Activated gamma-delta T cell (primary cell): ENCODE results near the gene CACNA2D1.

Experiments used
- DNase-seq: peaks from one replicate; lab custom pipeline; 2025; lab: John Stamatoyannopoulos, UW

CACNA2D1 gene

GRCh38 chr7:82109288-82109687 is 334.3 kb downstream of the CACNA2D1 start:
- no peak for DNase-seq

DNA sequence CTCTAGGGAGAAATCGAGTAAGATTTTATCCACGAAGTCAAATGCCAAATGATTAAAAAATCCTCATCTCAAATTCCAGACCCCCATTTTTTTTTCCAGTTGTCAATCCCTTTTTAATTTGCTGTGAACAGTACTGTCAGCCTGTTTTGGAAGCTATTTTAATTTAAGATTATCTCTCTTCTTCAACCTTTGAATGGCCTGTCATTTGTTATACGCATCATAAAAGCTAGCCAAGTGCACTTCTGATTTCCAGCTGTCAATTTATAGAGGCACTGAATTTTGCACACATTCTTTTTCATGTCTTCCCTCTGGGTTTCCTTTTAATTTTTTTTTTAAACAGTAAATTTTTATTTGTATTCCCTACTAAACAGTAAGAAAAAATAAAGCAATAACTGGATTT is 337.4 kb downstream of the CACNA2D1 start:
- no peak for DNase-seq

DNA sequence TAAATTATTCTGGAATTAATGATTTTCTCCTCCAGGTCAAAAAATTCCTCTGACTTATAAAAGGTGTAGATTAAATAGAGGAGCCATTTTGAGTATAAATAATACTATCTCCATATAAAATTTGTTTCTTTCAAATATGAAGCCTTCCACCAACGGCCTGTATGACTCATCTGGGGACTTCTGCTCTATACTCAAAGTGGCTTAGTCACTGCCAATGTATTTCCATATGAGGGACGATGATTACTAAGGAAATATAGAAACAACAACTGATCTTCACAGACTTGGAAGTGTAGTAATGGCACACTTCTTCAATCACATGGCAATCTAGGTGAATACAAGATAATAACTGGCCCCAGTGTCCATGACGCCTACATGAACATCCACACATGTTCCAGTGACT is 338.1 kb downstream of the CACNA2D1 start:
- no peak for DNase-seq

- DNase-seq: no peak
Observed at GRCh38 chr7:82098414-82098813, 345.2 kb downstream of the CACNA2D1 start.

GRCh38 chr7:82091126-82091684 is 352.4 kb downstream of the CACNA2D1 start:
- no peak for DNase-seq

DNA sequence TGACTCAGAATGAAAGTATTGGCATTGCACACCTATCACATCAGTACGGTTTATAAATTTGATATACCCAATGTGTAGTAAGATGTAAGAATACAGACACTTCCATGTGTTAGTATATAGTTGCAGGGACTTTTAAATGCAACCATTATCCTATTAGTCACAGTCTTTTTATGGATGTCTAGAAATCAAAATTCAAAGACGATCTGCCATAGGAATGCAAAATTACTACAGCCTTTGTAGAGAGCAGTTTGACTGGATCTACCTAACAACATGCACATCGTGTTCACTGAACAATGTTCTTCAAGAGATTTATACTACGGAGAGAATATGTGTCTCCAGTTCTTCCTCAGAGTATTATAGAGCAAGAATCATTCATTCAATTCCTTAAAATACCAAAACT is 356.5 kb downstream of the CACNA2D1 start:
- no peak for DNase-seq

DNA sequence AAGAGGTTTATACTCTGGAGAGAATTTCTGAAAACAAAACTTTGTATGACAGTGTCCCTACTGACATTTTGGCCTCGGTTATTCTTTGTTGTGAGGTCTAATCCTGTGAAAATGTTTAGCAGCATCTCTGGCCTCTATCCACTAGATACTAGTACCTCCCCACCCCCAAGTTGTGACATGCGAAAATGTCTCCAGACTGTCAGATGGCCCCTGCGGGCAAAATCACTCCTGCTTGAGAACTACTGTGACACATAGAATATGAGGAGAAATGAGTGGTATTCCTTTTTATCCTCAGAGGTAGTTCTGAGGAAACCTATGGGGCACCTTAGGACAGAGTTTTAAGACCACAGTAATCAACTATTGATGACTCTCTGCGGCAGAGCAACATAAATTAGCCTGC is 358.5 kb downstream of the CACNA2D1 start:
- DNase-seq: no peak

DNA sequence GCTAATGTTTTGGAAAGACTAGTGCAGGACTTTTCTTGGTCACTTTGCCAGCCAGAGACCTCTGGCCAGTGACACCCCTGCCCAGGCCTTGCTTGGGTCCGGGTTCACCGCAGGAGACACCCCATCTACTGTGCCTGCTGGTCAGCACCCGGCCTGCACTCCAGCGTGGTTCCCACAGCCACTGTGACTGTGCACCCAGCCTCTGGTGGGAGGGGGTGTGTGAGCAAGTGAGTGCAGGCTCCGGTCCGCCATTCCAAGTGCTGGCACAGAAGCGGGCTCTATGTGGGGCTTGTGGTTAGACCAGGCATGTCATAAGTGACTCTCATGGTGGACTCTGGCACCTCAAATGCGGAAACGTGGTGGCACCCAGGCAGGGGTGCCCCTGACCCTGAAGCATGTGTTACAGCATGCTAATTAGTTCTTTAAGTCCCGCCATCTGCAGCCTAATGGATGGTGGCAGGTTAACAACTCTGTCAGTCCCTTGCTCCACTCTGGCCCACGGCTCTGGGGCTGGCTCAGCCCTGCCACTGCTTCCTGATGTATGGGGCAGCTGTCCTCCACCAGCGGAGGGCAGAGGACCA is 361.8 kb downstream of the CACNA2D1 start:
- no peak for DNase-seq

- no peak for DNase-seq
Observed at GRCh38 chr7:82080254-82080927, 363.2 kb downstream of the CACNA2D1 start.

DNA sequence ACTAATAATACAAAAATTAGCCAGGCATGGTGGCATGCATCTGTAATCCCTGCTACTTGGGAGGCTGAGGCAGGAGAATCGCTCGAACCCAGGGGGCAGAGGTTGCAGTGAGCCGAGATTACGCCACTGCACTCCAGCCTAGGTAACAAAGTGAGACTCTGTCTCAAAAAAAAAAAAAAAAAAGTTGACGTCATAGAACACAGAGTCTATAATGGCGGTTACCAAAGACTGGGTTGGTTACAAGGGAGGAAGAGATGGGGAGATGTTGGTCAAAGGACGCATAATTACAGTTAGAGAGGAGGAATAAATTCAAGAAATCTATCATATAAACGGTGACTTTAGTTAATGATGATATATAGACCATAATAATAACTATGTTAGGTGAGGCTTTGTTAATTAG is 364.1 kb downstream of the CACNA2D1 start:
- no peak for DNase-seq

DNA sequence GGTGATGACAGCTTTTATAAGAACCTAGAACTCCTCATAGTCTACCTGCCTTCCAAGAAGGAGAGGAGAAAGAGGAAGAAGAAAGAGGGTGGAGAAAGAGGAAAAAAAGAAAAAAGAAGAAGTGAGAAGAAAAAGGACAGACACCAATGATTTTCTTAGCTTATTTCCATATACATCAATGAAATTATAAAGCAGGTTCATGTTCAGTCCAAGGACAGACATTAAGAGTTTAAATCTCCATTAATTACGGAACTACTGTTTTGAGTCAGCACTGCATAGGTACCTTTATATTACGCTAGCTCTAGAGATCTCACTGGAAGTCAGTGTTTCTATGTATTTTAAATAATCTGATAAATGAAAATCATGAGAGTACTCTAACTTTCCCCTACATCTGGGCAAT is 364.8 kb downstream of the CACNA2D1 start:
- DNase-seq: no peak

GRCh38 chr7:82071468-82071867 is 372.1 kb downstream of the CACNA2D1 start:
- no peak for DNase-seq

- no peak for DNase-seq
Observed at GRCh38 chr7:82067628-82068264, 375.8 kb downstream of the CACNA2D1 start.

DNA sequence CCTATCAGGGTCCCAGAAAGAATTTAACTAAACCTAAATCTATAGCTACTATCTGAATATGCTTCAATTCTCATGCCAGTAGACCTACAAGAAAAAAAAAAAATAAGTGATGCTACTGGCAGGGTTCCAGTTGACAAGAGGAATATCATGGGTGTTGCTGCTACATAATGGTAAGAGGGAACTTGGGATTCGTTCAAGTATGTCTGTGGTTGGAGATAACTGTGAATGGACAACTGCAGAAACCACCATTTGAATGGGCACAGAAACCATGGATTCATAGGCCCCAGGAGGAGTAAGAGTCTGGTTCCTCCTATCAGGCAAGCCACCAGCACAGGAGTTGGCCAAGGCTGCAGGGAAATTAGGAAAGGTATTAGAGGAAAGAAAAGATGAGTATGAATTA is 386.1 kb downstream of the CACNA2D1 start:
- DNase-seq: no peak

GRCh38 chr7:82056282-82056681 is 387.3 kb downstream of the CACNA2D1 start:
- DNase-seq: no peak

GRCh38 chr7:82054544-82054943 is 389.0 kb downstream of the CACNA2D1 start:
- no peak for DNase-seq

DNA sequence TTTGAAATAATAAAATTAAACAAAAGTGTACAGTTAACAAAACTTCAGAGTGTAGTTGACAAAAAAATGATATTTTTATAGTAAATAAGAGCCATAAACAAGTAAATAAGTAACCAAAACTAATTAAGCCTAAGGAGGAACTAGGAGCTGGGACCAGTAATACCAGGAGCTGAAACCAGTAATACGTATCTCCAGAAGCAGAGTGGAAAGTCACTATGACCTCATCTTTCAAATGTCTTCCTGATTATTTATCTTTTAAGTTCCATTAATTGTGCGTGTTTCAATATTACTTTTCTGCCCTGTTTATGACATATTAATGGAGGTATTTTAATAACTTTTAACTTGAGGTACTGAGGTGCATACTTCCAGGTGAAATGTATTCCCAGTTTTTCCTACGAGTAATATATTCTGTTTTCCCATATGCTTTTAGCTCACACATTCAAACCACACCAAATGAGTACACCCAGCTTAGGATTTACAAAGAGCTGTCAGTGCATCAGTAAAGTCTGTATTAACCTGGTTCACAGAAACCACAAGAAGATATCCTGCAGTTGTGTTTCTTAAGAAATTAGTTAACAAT is 390.0 kb downstream of the CACNA2D1 start:
- DNase-seq: no peak

- no peak for DNase-seq
Observed at GRCh38 chr7:82051601-82052000, 392.0 kb downstream of the CACNA2D1 start.

DNA sequence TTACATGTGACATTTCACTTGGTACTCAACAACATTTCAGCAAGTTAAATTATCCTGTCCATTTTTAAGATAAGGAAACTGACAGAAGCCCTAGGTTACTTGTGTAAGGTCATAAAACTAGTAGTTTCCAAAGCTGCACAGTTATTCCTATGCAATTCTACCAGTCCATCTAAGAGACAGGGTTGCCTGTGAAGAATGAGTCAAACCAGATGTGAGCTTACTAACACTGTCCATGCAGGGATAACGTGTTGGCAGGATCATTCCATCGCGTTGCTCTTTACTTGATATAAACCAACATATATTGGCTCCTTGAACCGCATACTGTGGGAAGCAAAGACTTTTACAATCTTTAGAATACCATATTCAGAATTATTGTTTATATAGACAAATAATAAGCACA is 392.8 kb downstream of the CACNA2D1 start:
- DNase-seq: no peak

- no peak for DNase-seq
Observed at GRCh38 chr7:82049891-82050533, 393.6 kb downstream of the CACNA2D1 start.

- DNase-seq: no peak
Observed at GRCh38 chr7:82049442-82049841, 394.1 kb downstream of the CACNA2D1 start.

- no peak for DNase-seq
Observed at GRCh38 chr7:82044497-82045080, 399.0 kb downstream of the CACNA2D1 start.
